ENCODE measurements around the gene FAM181A.
A peak's percentile ranks its signal among the peaks of the same experiment; 100 is the strongest.

The FAM181A gene

GRCh38 chr14:93949511-93950075 is 22.4 kb downstream of the FAM181A start:
- no peak for DNase-seq
- H3K27me3 ChIP-seq (replicated peaks): peaks cover 2% of the 10 kb centered on the region
- no peak for TF ChIP-seq CTCF (IDR thresholded peaks at IDR 0.05; ENCODE audit: low read depth, low read length, missing control alignments)
- in situ Hi-C loops (cut with HindIII; ENCODE audit: low pct_ligation_motif_present, low sequenced_read_pairs): no loop called here
- H3K27ac ChIP-seq: no peak overlapping the region
- no peak overlapping the region for H3K4me3 ChIP-seq (ENCODE audit: low read depth, low read length)
- H3K36me3 ChIP-seq (replicated peaks): no peaks in the 10 kb centered on the region

DNA sequence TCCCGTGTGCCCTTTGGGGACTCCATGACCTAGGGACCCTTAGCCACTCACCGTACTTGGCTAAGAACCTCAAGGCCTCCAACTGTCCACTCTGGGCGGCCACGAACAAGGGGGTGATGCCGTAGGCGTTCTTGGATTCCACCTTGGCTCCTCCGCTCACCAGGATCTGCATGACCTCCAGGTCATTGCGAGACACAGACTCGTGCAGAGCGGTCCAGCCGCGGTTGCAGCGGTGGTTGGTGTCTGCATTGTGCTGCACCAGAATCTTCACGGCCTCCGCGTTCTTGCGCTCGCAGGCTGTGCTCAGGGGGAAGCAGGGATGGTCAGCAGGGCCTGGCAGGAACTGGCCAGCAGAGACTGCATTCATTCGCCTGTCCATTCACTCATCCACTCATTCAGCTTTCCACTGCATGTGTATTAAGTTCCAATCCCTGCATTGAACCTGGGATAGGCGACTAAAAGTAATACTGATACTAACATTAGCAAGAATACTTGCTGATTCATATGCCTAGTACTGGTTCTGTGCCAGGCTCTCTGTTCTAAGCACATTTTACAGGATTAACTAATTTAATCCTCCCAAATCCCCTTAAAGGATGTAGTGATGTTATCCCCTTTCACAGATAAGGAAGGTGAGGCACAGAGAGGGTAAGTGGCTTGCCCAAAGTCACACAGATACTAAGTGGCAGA is 23.9 kb downstream of the FAM181A start:
- H3K27me3 ChIP-seq (replicated peaks): peaks cover 2% of the 10 kb centered on the region
- no peak for DNase-seq

DNA sequence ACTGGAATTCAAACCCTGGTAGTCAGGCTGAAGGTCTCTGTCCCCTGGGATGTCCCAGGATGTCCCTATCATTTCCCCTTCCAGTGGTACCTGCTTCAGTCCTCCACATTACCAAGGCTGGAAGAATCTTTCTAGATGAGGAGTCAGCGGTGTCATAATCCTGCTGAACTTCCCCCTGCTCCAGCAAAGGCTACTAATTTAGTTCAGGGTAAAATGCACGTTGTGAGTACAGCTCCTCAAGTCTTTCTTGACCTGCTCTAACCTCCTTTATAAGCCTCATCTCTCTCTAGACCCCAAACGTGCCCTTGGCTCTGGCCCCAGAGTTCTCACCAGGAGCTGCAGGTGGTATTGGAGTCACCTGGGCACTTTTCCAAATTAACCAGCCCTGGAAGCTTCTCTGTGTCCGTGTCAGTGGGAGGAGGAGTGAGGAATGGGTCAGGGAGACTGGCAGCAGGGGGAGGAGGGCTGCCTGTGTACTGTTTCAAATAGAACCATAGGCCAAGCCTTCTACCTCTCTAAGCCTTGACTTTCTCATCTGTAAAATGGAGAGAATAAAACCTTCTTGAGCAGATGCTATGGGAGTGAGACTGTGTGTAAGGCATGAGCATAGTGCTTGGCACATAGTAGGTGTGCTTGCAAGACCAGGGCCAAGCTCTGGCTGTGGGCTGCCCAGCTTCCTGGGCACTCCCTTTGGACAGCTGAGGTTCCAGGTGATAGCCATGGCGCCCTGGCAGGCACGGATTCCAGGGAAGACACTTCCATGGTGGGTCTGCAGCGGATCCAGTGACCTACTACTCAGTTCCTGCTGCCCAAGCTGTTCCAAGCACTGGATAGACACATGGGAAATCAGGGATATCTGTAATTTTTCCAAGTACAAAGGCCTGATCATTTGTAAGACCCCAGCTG is 24.7 kb downstream of the FAM181A start:
- Histone ChIP-seq H3K27ac (no peak overlapping the region), H3K4me3 (ENCODE audit: low read depth, low read length) (no peak overlapping the region), H3K27me3 (replicated peaks) (peaks cover 2% of the 10 kb centered on the region), H3K36me3 (replicated peaks) (no peaks in the 10 kb centered on the region)
- in situ Hi-C loops (cut with HindIII; ENCODE audit: low pct_ligation_motif_present, low sequenced_read_pairs): no loop called here
- no peak for DNase-seq
- TF ChIP-seq CTCF (IDR thresholded peaks at IDR 0.05; ENCODE audit: low read depth, low read length, missing control alignments): no peak

More for the DNA sequence above, 23.9 kb downstream of the FAM181A start:
- H3K36me3 ChIP-seq (replicated peaks): no peaks in the 10 kb centered on the region
- no peak for TF ChIP-seq CTCF (IDR thresholded peaks at IDR 0.05; ENCODE audit: low read depth, low read length, missing control alignments)
- no peak overlapping the region for H3K27ac ChIP-seq
- no peak overlapping the region for H3K4me3 ChIP-seq (ENCODE audit: low read depth, low read length)
- in situ Hi-C loops (cut with HindIII; ENCODE audit: low pct_ligation_motif_present, low sequenced_read_pairs): no loop called here

- Histone ChIP-seq H3K4me3 (ENCODE audit: low read depth, low read length) (no peak overlapping the region), H3K27ac (no peak overlapping the region), H3K36me3 (replicated peaks) (no peaks in the 10 kb centered on the region), H3K27me3 (replicated peaks) (peaks cover 2% of the 10 kb centered on the region)
- no peak for TF ChIP-seq CTCF (IDR thresholded peaks at IDR 0.05; ENCODE audit: low read depth, low read length, missing control alignments)
- in situ Hi-C loops (cut with HindIII; ENCODE audit: low pct_ligation_motif_present, low sequenced_read_pairs): no loop called here
- DNase-seq: no peak
Measured at GRCh38 chr14:93952829-93953228, 25.7 kb downstream of the FAM181A start.

DNA sequence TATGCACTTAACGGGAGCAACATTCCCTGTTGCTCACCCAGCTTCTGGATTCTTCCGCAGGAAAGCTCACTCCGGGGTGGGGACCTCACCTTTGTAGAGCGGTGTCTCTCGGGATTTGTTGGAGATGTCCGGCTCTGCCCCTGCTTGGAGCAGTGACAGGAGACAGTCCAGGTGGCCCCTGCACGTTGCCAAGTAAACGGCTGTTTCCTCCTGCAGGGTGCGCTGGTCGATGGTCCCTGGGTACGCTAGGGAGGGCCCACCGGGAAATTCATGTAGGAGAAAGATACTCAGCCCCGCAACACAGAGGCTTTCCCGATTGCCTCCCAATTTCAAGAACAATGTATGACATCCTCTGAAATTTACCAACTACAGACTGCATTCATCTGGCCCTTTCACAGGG is 26.1 kb downstream of the FAM181A start:
- in situ Hi-C loops (cut with HindIII; ENCODE audit: low pct_ligation_motif_present, low sequenced_read_pairs): no loop called here
- H3K4me3 ChIP-seq (ENCODE audit: low read depth, low read length): no peak overlapping the region
- DNase-seq: no peak

More for the DNA sequence above, 26.1 kb downstream of the FAM181A start:
- H3K27ac ChIP-seq: no peak overlapping the region
- no peaks in the 10 kb centered on the region for H3K36me3 ChIP-seq (replicated peaks)
- TF ChIP-seq CTCF (IDR thresholded peaks at IDR 0.05; ENCODE audit: low read depth, low read length, missing control alignments): peak; percentile 10
- H3K27me3 ChIP-seq (replicated peaks): peaks cover 2% of the 10 kb centered on the region

All from brain microvascular endothelial cell (primary cell).